GM19351 (cell line): ENCODE data around the gene PRAC1.

ENCODE experiments used
- ATAC-seq: cut with Tn5 transposase; IDR thresholded peaks from one replicate; pipeline ENCODE4 v1.9.1; 2021; ENCODE audit warnings: mild to moderate bottlenecking, moderate library complexity; ENCODE audit not compliant: unreplicated experiment

PRAC1 gene

DNA sequence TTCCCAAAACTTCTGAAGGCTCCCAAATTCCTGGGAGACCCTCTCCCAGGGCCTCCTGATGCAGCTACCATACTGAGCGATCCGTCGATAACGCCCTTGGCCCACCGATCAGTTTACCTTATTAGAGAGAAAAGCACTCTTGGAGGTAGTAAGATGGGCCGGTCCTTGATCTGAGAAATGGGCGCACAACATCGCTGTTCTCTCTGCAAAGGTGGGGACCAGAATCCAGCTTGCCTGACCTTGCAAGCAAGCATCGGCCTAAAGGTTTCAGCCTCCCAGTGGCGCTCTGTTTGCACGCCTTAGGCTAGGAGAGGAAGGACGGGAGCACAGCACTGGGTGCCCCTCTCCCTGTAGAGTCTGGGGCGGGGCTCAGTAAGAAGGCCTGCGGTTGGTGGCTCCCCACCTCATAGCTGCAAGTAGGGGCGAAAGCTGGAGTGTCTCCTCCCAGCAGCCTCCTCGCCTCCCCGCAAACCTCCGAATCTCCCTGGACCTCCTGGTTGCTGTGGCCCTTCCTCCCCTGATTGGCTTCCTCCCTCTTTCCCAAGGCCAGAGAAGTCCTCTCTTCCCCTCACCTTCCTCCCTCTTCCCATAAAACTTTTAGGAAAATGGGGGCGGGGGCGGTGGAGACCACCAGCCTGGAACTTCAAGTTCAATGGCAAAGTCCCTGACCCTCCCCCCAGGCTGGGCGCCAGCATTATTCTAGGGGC is at the start of gene PRAC1:
TSS of gene PRAC1 (minus strand) at position 318 of the 707 bp plus-strand sequence. CDS start at position 192, 126 bp downstream.
- ATAC-seq = no peak

DNA sequence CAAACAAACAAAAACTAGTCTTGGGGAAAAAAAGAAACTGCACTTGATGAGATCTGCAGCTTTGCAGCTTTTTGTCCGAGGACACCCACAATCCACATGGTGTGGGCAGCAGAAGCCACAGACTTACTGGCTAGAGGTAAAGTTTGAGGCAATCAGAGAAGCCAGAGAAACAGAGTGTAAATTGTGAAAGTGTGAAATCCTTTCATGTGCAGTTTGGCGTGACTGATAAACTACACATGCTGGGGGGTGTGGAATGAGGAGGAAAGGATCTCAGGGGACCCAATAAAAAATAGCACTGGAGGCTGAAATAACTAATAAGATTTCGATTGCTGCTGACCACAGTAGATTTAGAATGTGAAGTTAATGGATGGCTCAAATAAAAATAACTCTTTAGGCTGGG is 48.6 kb upstream of the PRAC1 start:
- no peak for ATAC-seq

DNA sequence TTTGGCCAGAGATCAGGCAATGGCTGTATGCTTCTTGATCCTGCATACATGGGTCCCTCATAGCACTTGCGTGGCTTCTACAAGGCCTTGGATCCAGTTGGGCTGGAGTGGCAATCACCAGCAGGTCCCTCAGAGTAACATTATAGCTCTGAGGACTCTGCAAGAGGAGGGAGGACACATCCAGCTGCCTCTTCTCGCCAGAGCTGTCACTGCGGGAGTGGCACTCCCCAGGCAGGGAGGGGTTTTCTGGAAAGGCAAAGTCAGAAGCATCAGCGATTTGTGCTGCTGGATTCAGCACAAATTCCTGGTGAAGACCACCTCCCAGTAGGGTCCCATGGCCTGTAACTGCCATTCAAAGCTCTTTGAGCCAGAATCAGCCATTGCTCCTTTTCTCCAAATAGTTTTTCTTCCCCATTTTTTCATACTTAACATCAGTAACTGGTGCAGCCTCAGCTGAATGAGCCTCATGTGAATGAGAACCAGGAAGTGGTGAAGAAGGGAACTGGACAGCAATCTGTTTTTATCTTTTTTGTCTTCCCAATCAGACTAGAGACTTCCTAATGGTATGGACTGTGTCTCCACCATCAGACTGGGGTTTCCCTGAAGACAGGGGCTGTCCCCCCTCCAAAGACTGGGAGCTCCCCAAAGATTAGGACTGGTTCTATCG is 46.8 kb upstream of the PRAC1 start:
- no peak for ATAC-seq

DNA sequence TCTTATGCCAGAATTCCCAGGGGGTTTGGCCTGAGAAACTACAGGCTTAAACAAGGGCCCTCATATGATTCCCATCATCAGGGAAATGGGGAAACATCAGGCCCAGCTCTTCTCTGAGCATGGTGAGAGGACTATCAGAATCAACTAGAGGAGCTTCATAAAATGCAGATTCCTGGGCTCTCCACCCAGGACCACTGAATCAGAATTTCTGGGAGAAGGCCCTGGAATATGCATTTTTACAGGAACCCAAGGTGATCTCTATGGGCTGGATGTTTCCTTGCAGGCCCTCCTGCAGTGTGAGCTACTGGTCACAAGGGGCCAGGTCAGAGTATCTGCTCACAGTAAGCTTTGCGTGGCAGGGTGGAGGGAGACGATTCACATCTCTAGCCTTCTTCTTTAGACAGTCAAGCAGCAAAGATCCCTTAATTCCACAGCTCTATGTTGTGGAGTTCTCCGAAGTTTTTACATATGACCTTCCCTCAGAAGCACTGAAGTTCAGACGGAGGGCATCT is 45.0 kb upstream of the PRAC1 start:
- ATAC-seq = no peak

DNA sequence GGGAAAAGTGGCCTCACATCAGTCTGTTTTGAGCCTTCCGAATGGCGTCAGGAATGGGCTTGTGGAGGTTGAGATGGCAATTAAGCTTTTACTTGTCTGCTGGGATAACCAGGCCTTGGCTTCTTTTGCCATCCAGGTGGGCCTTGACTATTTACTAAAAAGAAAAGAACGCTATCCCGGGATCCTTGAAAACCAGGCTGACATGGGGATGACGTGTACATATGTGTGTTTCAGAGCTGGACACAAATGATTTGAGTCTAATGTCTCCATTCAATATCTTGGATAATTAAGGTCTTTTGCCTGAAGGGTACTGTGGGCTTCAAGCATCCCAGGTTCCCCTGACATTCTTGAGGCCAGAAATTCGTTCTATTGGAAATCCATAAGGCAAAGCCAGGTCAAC is 38.8 kb upstream of the PRAC1 start:
- no peak for ATAC-seq

DNA sequence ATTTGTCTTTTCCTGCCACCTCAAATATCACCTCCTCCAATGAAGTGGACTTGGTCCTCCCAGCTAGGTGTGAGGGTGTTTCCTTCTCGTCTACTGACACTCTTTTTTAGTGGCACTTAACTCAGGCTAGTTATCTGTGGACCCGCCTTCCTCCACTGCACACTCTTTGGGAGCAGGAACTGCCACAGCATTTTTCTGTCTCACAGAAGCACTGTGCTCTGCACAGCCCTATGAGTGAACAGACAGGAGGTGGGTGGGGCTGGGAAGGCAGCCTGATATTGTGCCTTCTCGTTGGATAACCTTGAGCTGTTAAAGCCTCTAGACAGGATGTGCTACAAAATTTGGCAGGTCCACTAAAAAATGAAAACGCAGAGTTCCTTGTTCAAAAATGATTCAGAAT is 38.1 kb upstream of the PRAC1 start:
- no peak for ATAC-seq

DNA sequence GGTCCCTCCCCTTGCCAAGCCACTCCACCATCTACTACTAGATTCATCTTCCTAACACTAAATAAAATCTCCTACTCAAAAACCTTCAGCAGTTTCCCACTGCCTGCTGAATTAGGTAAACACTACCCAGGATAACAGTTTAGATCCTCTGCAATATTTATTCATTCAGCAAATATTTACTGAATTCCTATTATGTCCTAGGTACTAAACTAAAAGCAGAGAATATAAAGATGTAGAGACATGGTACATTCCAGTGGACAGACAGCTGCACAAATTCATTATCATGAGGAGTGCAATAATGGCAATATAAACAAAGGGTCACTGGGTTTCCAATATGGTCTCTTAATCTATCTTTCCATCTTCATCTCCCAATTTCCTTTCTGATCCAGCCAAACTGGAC is 37.0 kb upstream of the PRAC1 start:
- no peak for ATAC-seq

DNA sequence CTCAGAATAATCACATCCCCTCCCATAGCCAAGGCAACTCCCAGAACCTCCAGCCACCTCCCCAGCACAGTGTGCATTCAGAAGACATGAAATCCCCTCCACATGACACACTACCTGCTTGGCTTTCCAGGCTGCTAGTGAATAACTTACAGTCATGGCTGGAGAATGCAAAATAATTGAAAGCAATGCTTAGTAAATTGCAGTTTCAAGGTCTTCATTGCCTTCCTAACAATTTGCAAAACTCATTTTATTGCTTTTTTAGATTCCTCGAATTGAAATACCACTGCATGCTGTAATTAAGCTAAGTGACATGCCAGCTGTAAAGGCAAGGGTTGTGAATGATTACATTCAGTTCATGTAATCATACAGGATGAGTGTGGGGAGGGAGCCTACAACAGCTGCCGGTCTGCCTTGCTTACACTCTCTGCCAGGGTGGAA is 35.2 kb upstream of the PRAC1 start:
- ATAC-seq = no peak

DNA sequence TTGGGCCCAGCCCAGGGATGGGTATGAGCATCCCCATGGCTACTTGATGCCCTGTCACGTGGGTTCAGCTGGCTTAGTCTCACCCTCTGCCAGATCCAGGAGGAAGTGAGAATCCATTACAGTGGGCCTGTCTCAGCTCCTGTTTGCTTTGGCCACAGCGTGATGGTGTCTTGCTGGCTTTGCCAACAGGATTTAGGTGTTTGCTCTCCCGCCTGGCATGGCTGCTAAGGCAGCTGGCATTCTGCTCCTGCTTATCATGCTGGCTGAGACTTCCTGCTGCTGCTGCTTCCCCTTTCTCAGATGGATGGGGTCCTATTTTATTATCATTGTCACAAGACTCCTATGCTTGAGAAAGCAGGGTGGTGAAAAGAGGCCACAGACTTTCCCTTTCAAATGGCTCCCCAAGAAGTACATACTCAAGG is 34.5 kb upstream of the PRAC1 start:
- no peak for ATAC-seq

DNA sequence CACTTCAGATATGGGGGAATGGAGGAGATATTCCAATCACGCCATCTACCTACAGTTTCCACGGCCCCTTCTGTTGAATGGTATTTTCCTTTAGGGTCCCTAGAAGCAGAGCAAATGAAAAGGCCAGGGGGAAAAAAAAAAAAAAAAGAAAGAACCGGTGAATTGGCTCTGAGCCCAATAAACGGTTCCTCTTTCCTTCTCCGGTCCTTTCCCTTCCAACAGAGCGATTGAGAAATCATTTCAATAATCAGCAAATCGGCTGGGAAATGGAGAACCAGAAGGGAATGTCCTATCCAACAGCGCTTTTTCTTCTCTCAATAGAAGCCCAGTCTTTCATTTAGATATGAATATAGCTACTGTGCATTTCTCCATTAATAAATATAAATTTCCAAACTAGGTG is 33.0 kb upstream of the PRAC1 start:
- ATAC-seq = no peak

DNA sequence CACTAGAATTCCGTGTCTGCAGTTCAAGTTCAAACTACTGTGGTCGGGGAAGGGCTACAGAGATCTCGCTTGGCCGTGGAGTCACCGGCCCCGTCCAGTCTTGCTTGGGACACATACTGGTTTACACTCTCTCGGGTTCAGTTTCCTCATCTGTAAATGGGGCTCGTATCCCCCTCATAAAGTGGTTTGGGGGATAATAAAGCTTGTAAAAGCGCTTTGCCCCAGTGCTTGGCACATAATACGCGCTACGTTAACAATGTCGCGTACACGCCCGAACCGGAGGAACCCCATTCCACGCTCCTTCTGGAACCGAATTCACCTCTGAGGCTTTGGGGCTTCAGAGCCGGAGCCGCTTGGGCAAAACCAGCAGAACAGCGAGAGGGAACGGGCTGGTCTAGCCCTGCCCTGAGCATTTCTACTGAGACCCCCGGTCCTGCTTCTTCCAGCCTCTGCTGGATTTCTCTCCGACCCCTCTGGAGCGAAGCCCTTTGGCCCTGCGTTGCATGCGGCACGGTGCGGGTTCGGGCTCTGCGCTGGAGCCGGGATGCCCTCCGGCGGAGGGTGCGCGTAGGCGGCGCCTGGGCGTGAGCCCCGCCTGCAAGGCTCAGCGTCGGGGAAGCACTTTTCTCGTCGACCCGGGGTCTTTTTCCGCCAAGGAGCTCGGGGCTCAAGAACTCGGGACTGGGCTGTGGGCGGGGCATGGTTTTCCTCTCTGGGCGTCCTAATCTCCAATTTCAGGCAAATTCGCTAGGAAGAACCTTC is 32.4 kb upstream of the PRAC1 start:
- ATAC-seq = no peak

DNA sequence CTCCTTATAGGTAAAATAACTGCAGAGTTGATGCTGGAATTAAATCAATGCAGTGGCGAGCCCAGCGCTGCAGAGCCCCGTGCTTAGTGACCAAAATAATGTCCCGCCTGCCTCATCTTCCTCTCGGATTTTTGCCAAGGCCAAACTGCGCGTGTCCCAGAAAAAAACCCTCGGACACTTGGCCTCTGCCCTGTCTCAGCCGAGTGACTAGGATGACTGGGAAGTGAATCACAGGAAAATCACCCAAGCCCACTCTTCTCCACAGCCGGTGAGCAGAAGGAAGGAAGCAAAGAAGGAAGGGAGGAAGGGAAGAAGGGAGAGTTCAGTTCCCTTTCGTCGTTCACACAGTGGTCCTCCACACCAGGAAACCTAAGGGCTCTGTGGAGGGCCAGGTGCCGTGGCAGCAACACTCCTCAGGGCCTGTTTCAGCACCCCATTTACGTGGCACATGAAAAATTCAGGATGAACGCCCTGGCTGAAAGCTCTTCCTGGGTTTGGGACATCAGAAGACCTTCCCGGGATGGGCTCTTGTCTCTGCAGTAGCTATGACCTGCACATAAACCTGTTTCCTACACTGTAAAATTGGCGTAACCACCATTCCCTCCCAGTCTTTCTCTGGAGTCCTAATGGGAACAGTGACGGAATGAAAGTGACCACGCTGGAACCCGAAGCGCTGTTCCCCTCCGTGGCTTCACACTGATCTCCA is 31.6 kb upstream of the PRAC1 start:
- no peak for ATAC-seq

DNA sequence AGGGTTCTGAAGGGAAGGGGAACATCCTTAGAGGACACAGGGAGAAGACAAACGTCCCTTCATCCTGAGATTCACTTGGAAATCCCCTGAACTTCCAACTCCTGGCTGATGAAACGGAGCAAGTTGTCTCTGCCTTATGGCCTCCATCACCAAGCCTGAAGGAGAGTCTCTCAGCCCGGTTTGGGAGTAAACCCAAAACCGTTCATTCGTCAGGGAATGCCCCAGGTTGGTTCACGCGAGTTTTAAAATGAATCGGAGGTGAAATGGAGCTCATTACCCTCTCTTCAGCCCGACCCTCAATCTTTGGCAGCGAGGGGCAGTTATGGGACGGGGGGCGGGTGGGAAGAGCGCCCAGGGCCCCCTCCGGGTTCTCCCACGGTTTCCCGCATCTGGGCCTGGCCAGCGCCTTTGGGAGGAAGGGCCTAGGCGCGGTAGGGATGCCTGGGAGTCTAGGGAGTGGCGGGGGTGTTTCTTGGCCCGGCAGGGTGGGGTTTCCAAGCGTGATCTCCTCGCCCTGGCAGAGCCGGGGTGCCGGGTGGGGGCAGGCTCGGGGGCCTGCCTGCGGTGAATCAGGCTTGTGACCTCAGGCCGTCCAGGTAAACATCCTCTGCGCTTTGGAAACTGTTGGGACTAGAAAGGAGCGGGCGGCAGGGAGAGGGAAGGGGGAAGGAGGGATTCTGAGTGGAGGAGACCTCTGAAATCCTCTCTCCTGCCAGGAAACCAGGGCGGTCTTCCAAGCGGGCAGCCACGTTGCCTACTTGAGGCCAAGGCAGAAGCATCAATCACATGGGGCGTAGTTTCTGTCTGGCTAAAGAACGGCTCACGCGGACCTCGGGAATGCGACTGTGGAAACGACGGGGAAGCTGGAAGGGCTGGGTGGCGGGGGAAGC is 30.3 kb upstream of the PRAC1 start:
- no peak for ATAC-seq

DNA sequence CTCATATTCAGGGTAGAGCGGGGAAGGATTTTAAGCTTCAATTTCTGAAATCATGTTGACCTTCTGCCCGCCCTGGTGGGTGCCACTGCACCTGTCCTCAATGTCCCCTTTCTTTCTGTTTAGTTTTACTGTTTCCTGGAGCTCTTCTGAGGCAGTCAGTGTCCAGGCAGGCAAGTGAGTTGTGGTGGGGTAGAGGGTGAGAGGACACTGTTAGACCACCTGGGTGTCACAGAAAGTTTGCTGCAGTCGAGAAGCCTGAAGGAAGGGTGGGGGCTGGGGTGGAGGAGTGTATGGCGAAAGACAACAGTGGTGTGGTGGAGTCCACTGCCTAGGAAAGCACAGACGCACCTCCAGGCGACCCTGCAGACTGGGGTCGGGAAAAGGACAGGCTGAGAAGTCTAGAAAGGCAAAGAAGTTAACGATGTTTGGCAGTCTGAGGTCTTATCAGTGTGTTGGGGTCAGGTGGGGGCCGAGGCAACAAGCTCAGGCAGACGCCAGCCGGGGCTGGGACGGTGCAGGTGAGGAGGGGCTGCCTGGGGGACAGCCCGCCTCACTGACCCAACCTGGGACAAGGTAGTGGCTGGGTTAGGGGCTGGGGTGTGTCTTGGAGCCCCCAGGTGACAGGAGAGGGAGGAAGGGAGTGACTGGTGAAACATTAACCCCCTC is 29.5 kb upstream of the PRAC1 start:
- ATAC-seq = no peak

DNA sequence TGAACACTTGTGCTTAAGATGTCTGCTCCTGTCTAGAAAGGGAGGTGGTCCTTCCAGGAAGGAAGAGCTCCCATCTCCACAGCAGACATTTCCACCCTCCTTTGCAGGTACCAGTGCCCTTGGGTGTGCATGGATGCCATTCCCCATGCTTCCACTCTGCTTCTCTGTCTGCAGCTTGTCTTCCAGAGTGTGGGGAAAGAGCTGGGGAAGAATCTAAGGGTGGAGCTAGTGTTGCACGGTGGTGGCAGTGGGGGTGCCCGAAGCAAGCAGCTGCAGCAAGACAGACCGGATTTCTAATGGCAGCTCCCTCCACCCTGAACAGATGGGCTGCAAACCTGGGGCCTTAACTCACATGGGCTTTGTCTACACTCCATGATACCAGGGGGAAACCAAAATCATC is 28.9 kb upstream of the PRAC1 start:
- no peak for ATAC-seq

DNA sequence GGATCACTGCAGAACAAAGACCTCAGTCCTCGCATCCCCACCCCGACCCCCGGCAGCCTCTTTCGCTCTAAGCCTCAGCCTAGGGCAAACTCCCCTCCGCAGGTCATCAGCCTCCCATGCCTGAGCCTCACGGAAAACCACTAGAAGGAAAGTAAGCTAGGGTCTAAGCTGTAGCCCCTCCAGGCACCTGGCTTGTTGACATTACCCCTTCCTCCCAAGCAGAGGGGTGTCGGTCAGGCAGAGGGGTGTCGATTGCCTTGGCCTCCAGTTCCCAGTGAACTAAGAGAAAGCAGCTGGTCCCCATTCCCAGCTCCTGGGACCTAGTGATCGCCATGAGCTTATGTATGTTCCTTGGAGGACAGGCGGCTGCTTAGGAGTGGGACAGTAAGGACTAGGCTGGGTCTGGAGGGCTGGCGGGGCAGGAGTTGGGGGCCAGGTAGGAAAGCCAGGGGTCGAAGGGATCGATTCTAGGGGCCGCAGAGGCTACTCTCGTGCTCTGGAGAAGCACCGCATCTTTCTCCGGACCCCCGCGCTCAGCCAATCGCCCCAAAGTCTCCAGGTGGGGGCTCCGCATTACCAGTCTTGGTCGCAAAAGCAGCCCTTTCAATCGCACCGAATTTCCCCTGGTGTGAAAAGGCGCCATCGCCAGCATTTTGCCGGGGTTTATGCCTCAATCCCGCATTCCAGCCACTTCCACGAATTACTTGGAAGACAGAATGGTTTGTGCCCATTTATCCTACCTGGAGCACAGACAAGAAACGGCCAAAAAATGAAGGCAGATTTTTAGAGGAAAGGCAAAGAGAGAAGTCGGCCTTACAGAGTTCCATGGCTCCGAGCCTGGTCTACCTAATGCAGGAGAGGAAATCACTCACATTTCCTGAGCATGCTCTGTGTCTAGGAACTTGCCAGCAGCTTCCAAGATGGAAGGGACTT is 27.6 kb upstream of the PRAC1 start:
- no peak for ATAC-seq

DNA sequence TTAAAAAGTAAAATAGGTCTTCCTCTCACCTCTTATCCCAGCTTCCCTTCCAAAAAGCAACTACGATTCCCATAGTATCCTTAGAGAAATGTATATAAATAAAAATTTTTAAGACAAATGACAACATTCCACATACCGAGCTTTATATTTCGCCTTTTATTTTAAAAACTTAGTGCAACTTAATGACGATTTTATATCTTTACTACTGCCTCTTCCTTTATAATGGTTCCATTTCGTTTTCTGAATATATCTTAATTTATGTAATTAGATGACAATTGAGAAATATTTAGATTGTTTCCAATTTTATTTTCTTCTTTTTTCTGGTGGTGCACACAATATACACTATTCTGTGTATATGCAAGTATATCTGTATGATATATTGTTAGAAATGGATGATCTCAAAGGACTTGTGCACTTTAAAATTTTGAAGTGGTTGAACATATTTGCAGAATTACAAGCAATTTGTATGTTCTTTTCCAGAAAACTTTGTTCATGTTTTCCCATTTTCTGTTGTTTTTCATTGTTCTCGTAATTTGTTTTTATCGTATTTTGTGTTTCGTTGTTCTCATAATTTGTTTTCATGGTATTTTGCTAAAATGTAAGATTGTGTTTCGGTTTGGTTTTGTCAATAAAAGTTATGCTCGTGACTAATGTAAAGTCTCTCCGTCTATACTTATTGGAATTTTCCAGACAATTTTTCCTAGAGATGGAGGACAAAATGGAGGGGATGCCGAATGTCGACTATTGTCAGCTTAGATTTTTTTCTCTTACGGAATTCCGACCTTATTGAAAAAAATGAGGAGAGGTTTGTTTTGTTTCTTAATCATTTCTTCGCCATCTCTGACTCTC is 26.6 kb upstream of the PRAC1 start:
- no peak for ATAC-seq
